Measurements from ENCODE around the gene ZFYVE28.

Gene ZFYVE28

DNA sequence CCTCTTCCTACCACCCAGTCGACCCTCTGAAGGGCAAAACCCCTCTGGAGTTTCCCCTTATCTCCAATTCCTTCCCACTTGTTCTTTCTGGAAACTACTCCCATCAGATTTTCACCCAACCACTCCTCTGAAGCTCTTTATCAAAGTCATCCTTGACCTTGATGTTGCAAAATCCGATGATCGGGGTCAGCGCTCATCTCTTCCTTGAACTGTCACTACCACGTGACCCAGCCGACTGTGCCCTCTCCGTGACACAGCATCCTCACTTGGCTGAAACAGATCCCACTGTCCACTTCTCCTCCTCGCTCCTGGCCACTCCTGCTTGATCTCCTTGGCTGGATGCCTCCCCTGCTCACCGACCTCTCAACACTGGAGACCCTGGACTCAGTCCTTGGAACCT lies 1.4 kb upstream of the ZFYVE28 start:
- peak overlapping the region; percentile 78 for H3K4me3 Mint-ChIP-seq
- H3K27me3 Mint-ChIP-seq (ENCODE audit: low read depth, poor library complexity): peaks cover 81% of the 10 kb centered on the region
- H3K9me3 Mint-ChIP-seq: no peaks in the 10 kb centered on the region
- no peak for DNase-seq
- no peaks in the 10 kb centered on the region for H3K36me3 Mint-ChIP-seq (ENCODE audit: low read depth)
- peaks cover 30% of the 10 kb centered on the region for H3K4me1 Mint-ChIP-seq
- no peak overlapping the region for H3K27ac Mint-ChIP-seq
- TF ChIP-seq, protein P1, sequence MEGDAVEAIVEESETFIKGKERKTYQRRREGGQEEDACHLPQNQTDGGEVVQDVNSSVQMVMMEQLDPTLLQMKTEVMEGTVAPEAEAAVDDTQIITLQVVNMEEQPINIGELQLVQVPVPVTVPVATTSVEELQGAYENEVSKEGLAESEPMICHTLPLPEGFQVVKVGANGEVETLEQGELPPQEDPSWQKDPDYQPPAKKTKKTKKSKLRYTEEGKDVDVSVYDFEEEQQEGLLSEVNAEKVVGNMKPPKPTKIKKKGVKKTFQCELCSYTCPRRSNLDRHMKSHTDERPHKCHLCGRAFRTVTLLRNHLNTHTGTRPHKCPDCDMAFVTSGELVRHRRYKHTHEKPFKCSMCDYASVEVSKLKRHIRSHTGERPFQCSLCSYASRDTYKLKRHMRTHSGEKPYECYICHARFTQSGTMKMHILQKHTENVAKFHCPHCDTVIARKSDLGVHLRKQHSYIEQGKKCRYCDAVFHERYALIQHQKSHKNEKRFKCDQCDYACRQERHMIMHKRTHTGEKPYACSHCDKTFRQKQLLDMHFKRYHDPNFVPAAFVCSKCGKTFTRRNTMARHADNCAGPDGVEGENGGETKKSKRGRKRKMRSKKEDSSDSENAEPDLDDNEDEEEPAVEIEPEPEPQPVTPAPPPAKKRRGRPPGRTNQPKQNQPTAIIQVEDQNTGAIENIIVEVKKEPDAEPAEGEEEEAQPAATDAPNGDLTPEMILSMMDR (IDR thresholded peaks at IDR 0.05): no peak

DNA sequence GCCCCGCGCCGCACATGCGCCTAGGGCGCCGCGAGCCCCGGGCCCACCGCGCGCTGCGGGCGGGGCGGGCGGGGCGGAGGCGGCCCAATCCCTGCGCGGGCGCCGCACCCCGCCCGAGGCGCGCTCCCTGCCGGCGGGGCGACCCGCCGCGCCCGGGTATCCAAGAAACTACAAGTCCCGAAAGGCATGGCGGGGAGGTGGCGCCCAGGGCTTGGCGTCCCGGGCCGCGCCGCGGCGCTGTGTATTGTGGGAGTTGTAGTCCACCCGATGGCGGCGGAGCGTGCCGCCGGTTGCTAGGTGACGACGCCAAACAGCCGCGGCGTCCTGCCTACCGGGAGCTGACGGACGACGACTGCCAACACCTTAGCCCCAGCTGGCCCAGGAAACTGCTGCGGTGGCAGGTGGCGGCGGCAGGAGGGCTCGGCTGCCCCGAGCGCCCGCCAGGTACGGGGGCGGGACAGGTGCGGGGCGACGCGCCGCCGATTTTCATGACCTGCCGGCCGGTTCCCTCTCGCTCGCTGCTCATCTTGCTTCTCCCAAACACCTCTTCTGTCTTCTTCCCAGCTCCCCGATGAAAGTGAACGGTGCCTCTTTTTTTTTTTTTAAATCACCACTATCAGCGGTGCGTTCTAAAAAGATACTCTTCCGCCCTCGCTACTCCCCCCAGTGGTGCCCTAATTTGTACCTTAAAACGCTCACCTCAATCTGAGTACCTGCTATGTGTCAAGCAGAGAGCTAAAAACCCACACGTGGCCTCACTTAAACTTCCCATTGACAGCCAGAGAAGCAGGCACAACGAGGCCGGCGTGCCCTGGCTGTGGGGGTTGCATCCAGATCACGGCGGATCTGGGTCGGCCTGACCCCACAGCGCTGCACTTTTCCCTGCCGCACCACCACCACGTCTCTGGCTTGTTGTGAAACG lies 466 bp upstream of the ZFYVE28 start, which contains the start of gene CFAP99:
Gene CFAP99, plus strand, starts transcription at position 306 of the 922 bp plus-strand sequence.
- H3K27me3 Mint-ChIP-seq (ENCODE audit: low read depth, poor library complexity): peaks cover 90% of the 10 kb centered on the region
- H3K27ac Mint-ChIP-seq: no peak within 1 kb of the TSS
- H3K36me3 Mint-ChIP-seq (ENCODE audit: low read depth): no peaks in the 10 kb centered on the region
- H3K9me3 Mint-ChIP-seq: no peaks in the 10 kb centered on the region
- peaks cover 30% of the 10 kb centered on the region for H3K4me1 Mint-ChIP-seq
- peak; percentile 97 for DNase-seq
- peak within 1 kb of the TSS; percentile 84 for H3K4me3 Mint-ChIP-seq
- TF ChIP-seq, protein P1 (IDR thresholded peaks at IDR 0.05): no peak

DNA sequence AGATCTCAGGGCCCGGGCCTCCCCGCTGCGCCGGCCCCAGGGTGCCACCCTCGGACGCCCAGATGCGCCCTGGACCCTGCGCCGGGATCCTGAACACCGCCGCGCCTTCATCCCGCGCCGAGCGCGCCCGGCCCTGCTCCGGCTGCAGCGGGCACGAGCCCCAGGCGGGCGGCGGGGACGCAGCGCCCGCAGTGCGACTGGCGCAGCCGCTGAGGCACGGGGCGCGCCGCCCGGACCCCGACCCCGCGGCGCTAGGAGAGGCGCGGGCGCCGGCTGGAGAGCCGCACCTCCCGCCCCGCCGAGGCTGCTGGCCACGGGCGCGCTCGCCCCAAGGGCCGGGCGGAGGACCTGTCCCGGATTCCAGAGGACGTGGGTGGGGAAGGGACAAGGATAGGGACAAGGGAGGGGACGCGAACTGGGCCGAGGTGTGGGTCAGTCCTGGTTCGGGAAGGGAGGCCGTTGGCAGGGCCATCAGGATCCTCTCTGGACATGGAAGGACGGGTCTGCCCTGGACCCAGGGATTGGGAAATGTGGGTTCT lies 1.1 kb downstream of the ZFYVE28 start:
- peaks cover 94% of the 10 kb centered on the region for H3K27me3 Mint-ChIP-seq (ENCODE audit: low read depth, poor library complexity)
- DNase-seq: peak; percentile 50

DNA sequence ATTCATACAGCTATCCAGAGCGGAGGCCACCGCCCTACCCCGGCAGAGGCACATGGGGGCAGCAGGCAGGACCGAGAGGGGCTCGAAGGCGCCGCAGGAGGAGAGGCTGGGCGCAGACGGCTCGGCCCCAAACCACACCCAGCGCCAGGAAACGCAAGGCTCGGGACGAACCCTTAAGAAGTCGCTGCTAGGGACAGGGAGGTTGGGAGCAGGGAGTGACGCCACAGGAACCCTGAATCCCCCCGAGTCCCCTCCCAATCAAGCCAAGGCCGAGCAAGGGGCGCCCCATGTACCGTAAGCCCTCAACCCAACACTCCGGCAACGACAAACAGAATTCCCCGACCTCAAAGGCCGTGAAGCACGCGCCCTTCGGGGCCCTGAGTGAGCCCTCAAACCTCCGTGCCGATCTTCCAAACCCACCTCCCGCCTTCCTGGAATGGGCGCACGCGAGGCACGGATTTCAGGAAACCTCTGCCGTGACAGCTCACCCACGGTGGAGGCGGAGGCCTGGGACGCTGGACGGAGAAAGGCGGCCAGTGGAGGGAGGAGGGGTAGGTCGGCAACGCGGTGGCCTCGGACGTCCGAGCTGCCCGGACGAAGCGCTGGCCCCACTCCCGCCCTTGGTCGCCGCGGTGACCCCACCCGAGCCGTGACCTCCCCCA lies 1.8 kb downstream of the ZFYVE28 start:
- peaks cover 94% of the 10 kb centered on the region for H3K27me3 Mint-ChIP-seq (ENCODE audit: low read depth, poor library complexity)
- peak overlapping the region; percentile 62 for H3K4me3 Mint-ChIP-seq
- TF ChIP-seq, protein P1 (IDR thresholded peaks at IDR 0.05): no peak
- H3K9me3 Mint-ChIP-seq: no peaks in the 10 kb centered on the region
- H3K27ac Mint-ChIP-seq: no peak overlapping the region
- H3K4me1 Mint-ChIP-seq: peaks cover 35% of the 10 kb centered on the region
- peak; percentile 46 for DNase-seq
- no peaks in the 10 kb centered on the region for H3K36me3 Mint-ChIP-seq (ENCODE audit: low read depth)

More for the DNA sequence above, 1.1 kb downstream of the ZFYVE28 start:
- H3K4me3 Mint-ChIP-seq: peak overlapping the region; percentile 84
- no peak overlapping the region for H3K27ac Mint-ChIP-seq
- H3K9me3 Mint-ChIP-seq: no peaks in the 10 kb centered on the region
- H3K4me1 Mint-ChIP-seq: peaks cover 39% of the 10 kb centered on the region
- H3K36me3 Mint-ChIP-seq (ENCODE audit: low read depth): no peaks in the 10 kb centered on the region
- TF ChIP-seq, protein P1 (IDR thresholded peaks at IDR 0.05): no peak

DNA sequence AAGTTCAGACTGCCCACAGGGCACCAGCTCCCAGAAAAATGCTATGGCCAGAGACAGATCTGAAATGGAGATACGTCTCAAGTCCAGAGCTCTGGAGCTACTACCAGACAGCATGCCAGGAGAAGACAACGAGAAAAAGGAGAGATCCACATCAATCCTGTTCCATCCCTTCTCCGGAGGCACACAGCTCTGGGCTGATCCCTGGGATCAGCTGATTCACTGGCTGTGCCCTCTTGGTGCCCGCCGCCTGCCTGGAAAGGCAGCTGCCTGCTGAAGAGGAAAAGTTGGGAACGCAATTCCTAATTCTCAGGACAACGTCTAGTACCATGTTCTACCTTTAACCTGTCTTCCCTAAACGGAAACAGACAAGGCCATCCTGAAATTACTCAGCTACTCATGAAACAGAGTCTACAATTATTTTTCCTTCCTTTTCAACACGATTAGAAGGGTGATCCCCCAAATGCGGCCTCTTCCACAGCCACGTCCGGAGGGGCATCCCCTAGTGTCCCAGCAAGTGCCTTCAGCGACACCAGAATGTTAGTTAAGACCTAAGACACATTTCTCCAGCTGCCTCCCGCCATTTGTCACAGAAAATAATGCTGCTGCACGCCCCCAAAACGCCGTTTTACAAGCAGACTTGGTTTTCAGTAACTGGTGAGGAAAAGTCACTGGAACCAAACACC lies 2.4 kb downstream of the ZFYVE28 start:
- Mint-ChIP-seq H3K27me3 (ENCODE audit: low read depth, poor library complexity) (peaks cover 94% of the 10 kb centered on the region), H3K9me3 (no peaks in the 10 kb centered on the region), H3K36me3 (ENCODE audit: low read depth) (no peaks in the 10 kb centered on the region), H3K27ac (no peak overlapping the region), H3K4me3 (peak overlapping the region; percentile 62), H3K4me1 (peaks cover 35% of the 10 kb centered on the region)
- TF ChIP-seq, protein P1 (IDR thresholded peaks at IDR 0.05): no peak
- DNase-seq: no peak
